ENCODE measurements around the gene NEIL1.
"Not testable (repeated sequence)": the region's sequence is repeated elsewhere in the genome, so short reads cannot be mapped to it uniquely, and the experiment has no call there.

The NEIL1 gene

GRCh38 chr15:75309711-75310110 is 37.1 kb upstream of the NEIL1 start:
- in situ Hi-C loops (cut with HindIII; ENCODE audit: low sequenced_read_pairs), result no loop called here
- no peak for DNase-seq (ENCODE audit: low read depth)
- no peak overlapping the region for H3K4me3 ChIP-seq (ENCODE audit: low read depth, low read length)
- TF ChIP-seq CTCF (IDR thresholded peaks at IDR 0.05; ENCODE audit: low read depth, low read length, missing control alignments), result no peak

GRCh38 chr15:75312548-75312947 is 34.3 kb upstream of the NEIL1 start:
- DNase-seq (ENCODE audit: low read depth); in situ Hi-C loops (cut with HindIII; ENCODE audit: low sequenced_read_pairs); H3K4me3 ChIP-seq (ENCODE audit: low read depth, low read length): not testable (repeated sequence)

GRCh38 chr15:75313116-75313845 is 33.6 kb upstream of the NEIL1 start:
- H3K4me3 ChIP-seq (ENCODE audit: low read depth, low read length), result no peak overlapping the region
- DNase-seq (ENCODE audit: low read depth), result no peak
- no peak for TF ChIP-seq CTCF (IDR thresholded peaks at IDR 0.05; ENCODE audit: low read depth, low read length, missing control alignments)
- in situ Hi-C loops (cut with HindIII; ENCODE audit: low sequenced_read_pairs), result no loop called here

- no peak for TF ChIP-seq CTCF (IDR thresholded peaks at IDR 0.05; ENCODE audit: low read depth, low read length, missing control alignments)
Measured at GRCh38 chr15:75314552-75315290, 32.1 kb upstream of the NEIL1 start.

GRCh38 chr15:75319231-75319897 is 27.5 kb upstream of the NEIL1 start:
- H3K4me3 ChIP-seq (ENCODE audit: low read depth, low read length); in situ Hi-C loops (cut with HindIII; ENCODE audit: low sequenced_read_pairs); DNase-seq (ENCODE audit: low read depth): not testable (repeated sequence)

More at GRCh38 chr15:75314552-75315290, 32.1 kb upstream of the NEIL1 start:
- no peak for DNase-seq (ENCODE audit: low read depth)
- in situ Hi-C loops (cut with HindIII; ENCODE audit: low sequenced_read_pairs), result no loop called here
- no peak overlapping the region for H3K4me3 ChIP-seq (ENCODE audit: low read depth, low read length)

- in situ Hi-C loops (cut with HindIII; ENCODE audit: low sequenced_read_pairs), result no loop called here
- no peak overlapping the region for H3K4me3 ChIP-seq (ENCODE audit: low read depth, low read length)
- TF ChIP-seq CTCF (IDR thresholded peaks at IDR 0.05; ENCODE audit: low read depth, low read length, missing control alignments), result no peak
Measured at GRCh38 chr15:75321711-75322110, 25.1 kb upstream of the NEIL1 start.

GRCh38 chr15:75325922-75326321 is 20.9 kb upstream of the NEIL1 start:
- in situ Hi-C loops (cut with HindIII; ENCODE audit: low sequenced_read_pairs), result no loop called here
- no peak for DNase-seq (ENCODE audit: low read depth)
- TF ChIP-seq CTCF (IDR thresholded peaks at IDR 0.05; ENCODE audit: low read depth, low read length, missing control alignments), result no peak
- H3K4me3 ChIP-seq (ENCODE audit: low read depth, low read length), result no peak overlapping the region

More at GRCh38 chr15:75321711-75322110, 25.1 kb upstream of the NEIL1 start:
- no peak for DNase-seq (ENCODE audit: low read depth)
